ENCODE measurements around the gene RNF103. TPM values are rescaled to one million over a fixed set of nuclear protein-coding genes. Genes with fewer than 3 reads are reported as not detected.

RNF103 gene
- total and polyA plus RNA-seq, 2 of the 8 experiments (the other 6 are each of a cell fraction or from before 2014, with no cell fraction given), result 3.3 to 7.4 TPM

DNA sequence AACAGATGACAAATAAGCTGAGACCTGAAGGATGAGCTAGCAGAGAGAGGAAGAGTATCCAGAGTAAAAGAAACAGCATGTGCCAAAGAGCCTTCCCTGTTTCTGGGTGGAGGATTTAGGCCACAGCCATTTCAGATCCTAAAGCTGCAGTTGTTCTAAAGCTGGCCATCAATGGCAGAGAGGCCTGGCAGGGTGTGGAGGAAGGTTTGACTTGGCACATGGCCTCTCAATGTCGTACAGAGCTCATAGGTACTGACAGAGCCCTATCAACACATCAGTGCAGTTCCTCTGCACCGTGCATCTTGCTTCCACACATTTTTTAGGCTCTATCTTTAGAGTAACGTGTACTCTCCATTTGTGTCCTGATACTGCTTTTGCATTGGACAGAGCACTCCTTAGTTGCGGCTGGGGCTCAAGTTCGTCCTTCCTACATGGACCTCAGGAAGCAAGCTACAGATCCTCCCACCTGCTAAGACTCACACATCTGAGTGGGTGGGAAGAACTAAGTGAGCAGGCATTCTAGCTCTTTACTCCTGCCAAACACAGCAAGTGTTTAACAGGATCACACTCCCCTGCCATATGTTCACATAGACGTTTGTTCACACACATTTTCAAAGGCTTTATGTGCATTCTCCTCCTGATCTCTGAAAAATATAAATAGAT, 57.4 kb downstream of the RNF103 start (continued):
- TF ChIP-seq, protein P1, sequence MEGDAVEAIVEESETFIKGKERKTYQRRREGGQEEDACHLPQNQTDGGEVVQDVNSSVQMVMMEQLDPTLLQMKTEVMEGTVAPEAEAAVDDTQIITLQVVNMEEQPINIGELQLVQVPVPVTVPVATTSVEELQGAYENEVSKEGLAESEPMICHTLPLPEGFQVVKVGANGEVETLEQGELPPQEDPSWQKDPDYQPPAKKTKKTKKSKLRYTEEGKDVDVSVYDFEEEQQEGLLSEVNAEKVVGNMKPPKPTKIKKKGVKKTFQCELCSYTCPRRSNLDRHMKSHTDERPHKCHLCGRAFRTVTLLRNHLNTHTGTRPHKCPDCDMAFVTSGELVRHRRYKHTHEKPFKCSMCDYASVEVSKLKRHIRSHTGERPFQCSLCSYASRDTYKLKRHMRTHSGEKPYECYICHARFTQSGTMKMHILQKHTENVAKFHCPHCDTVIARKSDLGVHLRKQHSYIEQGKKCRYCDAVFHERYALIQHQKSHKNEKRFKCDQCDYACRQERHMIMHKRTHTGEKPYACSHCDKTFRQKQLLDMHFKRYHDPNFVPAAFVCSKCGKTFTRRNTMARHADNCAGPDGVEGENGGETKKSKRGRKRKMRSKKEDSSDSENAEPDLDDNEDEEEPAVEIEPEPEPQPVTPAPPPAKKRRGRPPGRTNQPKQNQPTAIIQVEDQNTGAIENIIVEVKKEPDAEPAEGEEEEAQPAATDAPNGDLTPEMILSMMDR (IDR thresholded peaks at IDR 0.05; ENCODE audit: control extremely low read depth in 1 of 3, insufficient read depth in 1 of 3, low read depth in 1 of 3, low read length in 3 of 3), result no peak
- TF ChIP-seq SIN3A (conservative IDR thresholded peaks at IDR 0.05 in 1 of 2, IDR thresholded peaks at IDR 0.05 in 1 of 2; ENCODE audit: low read depth in 1 of 2, low read length in 2 of 2) (no peak), POLR2AphosphoS5 (IDR thresholded peaks at IDR 0.05; ENCODE audit: low read depth, low read length) (no peak), RNF2 (IDR thresholded peaks at IDR 0.05; ENCODE audit: borderline replicate concordance, low read depth, low read length, missing control alignments, poor library complexity, severe bottlenecking) (no peak), BCL11A (IDR thresholded peaks at IDR 0.05; ENCODE audit: low read depth in 2 of 2, low read length in 2 of 2) (no peak), RBBP5 (IDR thresholded peaks at IDR 0.05; ENCODE audit: borderline replicate concordance, low read depth, low read length) (no peak), POLR2A (IDR thresholded peaks at IDR 0.05; ENCODE audit: control extremely low read depth in 1 of 2, low read depth in 2 of 2, low read length in 2 of 2) (no peak)
- TF ChIP-seq, protein P2, sequence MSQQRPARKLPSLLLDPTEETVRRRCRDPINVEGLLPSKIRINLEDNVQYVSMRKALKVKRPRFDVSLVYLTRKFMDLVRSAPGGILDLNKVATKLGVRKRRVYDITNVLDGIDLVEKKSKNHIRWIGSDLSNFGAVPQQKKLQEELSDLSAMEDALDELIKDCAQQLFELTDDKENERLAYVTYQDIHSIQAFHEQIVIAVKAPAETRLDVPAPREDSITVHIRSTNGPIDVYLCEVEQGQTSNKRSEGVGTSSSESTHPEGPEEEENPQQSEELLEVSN (IDR thresholded peaks at IDR 0.05), result no peak

Measured in H1 (cell line).